ENCODE results near the gene OR52L1.
"Not testable (repeated sequence)": the region's sequence is repeated elsewhere in the genome, so short reads cannot be mapped to it uniquely, and the experiment has no call there.

The OR52L1 gene

DNA sequence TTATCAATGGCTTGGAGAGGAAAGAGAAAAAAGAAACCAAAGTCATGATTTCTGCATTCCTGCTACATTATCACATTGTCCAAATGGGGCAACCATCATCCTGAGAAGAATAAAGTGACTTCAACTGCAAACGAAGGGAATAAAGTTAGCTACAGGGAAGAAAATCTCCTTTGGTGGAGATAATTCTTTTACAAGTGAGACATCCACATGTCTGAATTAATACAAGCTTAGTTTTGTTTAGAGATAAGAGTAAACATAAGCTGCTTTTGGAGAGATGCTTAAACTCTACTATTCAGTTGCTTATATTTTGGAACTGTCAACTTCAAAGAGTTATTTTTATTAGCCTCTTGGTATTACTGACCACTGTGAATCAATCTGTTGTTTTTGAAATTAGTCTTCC, at the start of gene OR52L1:
OR52L1 (minus strand) TSS at position 101 of the 400 bp plus-strand sequence; CDS start at position 46, 55 bp downstream.
- no peak for DNase-seq (ENCODE audit: low read depth in 2 of 2)

DNA sequence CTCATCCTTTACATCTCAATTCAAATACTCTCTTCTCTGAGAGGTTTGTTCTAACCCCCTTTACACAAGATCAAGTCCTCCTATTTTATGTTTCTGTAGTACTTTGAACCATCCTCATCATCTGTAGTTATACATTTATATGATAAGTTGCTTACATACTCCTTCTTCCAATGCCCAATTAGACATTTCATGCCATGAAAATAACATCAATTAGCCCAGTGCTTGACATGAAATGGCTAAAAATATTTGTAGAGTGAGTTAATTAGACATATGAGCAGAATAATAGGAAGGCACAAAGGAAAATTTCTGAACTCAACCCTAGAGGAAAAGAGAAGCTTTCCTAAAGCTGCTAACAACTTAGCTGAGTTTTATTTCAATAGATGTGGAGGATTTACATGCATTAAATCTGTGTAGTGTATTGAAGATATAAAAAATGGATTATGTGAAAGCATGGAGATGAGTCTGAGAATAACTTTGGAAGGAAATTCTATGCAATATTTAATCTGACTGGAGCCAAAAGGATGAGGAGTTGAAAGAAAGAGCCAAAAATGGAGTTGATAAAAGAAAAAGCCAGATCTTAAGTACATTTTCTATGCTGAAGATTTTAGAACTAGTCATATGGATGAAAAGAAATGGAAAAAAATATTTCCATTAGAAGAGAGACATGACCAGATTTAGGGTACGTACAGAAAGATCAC, 44.1 kb upstream of the OR52L1 start, which contains the start of gene OR56A1:
OR56A1 (minus strand) TSS at position 51 of the 698 bp plus-strand sequence. CDS start 3,066 bp downstream, outside the sequence.
- DNase-seq (ENCODE audit: low read depth in 2 of 2), result no peak

GRCh38 chr11:6027501-6027900, 40.7 kb upstream of the OR52L1 start:
- no peak for DNase-seq (ENCODE audit: low read depth in 2 of 2)

DNA sequence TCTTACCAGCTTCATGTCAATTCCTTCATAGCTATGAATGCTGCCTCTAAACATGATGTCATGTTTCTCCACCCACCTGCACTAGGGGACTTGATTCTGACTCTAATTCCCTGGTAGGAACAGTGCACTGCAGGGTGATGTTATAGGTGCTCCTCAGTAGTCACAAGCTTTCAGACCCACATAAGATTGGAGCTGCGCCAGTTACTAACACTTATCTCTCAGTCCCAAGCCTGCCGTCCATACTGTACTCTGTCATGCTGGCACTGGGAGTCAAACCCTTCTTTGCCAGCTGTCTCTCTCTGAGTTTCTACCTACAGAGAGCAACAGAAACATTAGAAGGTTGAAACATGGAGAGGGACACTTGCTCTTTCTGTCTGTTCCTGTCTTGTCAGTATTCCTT, 38.3 kb upstream of the OR52L1 start:
- no peak for DNase-seq (ENCODE audit: low read depth in 2 of 2)

DNA sequence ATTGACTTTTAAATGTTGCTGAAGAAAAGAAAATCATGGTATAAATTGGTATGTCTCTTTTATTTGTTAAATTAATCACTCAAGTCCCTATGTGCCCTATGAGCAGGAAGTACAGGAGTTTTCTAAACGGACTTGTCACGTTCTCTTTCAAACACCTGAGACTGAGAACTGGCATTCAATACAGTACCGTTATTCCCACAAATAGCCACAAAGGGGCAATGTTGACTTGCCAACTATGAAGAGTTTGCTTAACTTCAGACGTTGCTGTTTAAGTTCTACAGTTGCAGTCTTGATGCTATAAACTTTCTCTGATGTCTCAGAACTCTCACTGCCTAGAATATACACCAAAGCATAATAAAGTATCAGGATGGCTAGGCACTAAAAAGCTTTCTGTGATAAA, 36.2 kb upstream of the OR52L1 start:
- no peak for DNase-seq (ENCODE audit: low read depth in 2 of 2)

GRCh38 chr11:6013042-6013441, 26.3 kb upstream of the OR52L1 start:
- DNase-seq (ENCODE audit: low read depth in 2 of 2), result no peak

DNA sequence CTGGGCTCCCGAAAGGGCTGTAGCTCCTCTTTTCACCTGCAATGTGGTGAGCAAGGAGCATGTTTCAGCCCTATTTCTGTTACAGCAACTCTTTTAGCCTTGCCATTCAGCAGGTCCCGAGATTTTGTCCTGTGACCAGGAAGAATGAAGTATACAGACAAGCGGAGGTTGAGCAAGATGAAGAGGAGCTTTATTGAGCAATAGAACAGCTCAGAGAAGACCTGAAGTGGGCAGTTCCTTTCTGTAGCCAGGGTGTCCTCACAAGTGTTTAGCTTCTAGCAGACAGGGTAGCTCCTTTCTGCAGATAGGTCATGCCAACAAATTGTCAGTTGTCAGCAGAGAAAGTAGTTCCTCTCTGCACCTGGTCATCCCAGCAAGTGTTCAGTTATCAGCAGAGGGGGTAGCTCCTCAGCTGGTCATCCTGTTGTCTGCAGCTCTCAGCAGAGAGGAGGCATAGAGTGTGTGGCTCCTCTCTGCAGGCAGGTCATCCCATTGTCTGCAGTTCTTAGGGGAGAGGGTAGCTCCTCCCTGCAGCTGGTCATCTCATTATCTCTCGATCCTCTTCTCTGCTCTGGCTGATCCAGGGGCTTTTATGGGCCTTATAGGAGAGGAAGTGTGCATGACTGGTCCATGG, 25.4 kb upstream of the OR52L1 start:
- no peak for DNase-seq (ENCODE audit: low read depth in 2 of 2)

DNA sequence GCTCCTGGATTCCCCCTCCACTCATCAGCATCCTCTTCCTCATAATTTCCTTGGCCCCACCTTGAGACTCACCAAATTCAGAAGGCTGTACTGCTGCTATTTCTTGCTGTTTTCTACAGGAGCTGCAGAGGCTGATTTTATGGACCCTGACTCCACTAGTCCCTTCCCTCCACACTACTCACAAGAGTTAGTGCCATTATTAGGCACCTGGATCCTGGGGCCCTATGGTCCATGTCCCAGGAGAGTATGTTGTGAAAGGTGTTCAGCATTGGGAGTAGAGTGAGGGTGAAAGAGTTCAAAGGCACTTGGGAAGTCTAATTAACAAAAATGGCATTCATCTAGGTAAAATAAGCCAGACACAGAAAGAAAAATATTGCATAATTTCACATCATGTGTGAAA, 20.1 kb upstream of the OR52L1 start, which contains the start of gene OR56A4:
OR56A4 (minus strand) TSS at position 101 of the 400 bp plus-strand sequence. CDS start 3,954 bp downstream, outside the sequence.
- no peak for DNase-seq (ENCODE audit: low read depth in 2 of 2)

- no peak for DNase-seq (ENCODE audit: low read depth in 2 of 2)
Observed at GRCh38 chr11:6006395-6006794, 19.6 kb upstream of the OR52L1 start.

DNA sequence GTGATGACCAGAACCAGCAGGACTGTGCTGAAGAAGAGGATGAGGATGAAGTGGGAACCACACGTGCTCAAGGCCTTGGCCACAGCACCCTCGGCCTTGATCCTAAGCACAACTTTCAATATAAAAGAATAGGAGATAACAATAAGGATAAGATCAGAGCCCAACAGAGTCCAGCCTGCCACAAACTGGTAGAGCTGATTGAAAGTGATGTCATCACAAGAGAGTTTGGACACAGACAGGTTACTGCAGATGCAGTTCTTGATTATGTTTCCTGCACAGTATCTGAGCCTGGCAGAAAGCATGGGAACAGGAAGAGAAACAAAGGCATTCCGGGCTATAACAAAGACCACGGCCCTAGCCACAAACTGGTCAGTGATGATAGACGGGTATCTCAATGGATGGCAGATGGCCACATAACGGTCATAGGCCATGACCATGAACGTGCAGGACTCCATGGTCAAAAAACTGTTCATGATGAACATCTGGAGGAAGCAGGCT, 15.5 kb upstream of the OR52L1 start:
- DNase-seq (ENCODE audit: low read depth in 2 of 2), result no peak

GRCh38 chr11:5994791-5995190, 8.0 kb upstream of the OR52L1 start:
- no peak for DNase-seq (ENCODE audit: low read depth in 2 of 2)

- DNase-seq (ENCODE audit: low read depth in 2 of 2), result no peak
Observed at GRCh38 chr11:5992604-5993251, 5.9 kb upstream of the OR52L1 start.

DNA sequence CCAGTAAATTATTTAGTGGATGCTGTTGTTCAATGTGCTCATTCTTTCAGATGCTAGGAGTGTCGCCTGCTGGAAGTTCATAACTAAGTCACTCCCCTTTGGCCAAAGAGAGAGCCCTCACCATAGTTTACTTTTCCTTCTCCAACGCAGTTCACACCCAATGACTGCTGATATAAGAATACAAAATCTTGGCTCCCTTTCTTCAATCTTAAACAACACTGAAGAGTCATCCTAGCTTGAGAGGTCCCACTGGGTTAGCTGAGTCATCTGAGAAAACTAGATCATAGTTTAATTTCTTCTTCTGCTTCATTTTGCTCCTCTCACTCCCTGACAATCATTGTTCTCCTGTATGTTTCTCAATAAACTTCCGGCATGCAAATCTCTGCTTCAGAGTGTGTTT, 5.4 kb upstream of the OR52L1 start:
- DNase-seq (ENCODE audit: low read depth in 2 of 2), result no peak

DNA sequence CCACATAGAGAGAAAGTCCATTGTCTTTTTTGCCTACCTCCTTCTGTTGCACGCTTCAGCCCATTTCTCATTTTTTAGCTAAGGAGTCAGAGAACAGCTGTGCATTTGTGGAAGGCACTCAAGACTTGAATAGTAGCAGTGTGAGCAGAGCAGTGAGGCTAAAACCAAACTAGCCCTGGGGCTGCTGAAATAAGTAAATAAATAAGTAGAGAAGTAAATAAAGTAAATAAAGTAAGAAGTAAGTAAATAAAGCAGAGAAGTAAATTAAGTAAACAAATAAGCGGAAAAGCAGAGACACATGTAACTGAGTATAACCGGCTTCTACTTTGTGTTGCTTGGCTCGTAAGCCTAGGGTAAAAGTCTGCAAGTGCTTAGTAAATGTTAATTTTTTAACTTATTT, 2.4 kb upstream of the OR52L1 start:
- DNase-seq (ENCODE audit: low read depth in 2 of 2), result no peak

- no peak for DNase-seq (ENCODE audit: low read depth in 2 of 2)
Observed at GRCh38 chr11:5983443-5983842, 3.3 kb downstream of the OR52L1 start.

DNA sequence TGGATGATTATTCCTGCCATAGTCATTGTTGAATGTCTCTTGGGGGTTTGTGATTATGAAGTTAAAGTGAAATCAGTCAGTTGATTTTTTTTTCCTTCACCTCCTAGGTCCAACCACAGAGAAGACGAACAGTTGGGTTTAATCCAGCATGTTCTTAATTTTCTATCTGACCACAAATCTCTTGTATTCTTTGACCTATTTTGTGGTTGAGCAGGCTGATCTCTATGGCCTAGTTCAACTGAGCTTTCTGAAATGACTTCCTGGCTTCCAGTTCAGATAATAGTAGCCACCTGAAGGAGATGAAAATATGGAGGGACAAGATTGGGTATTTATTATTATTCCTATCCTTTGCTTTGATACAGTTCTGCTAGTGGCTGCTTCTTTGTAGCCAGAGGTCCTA, 13.3 kb downstream of the OR52L1 start:
- no peak for DNase-seq (ENCODE audit: low read depth in 2 of 2)

GRCh38 chr11:5968394-5968793, 18.4 kb downstream of the OR52L1 start, which contains the start of gene OR56A5:
Gene OR56A5, minus strand, starts transcription at chr11:5968494. Its CDS starts 0 bp downstream, at chr11:5968494.
- no peak for DNase-seq (ENCODE audit: low read depth in 2 of 2)

DNA sequence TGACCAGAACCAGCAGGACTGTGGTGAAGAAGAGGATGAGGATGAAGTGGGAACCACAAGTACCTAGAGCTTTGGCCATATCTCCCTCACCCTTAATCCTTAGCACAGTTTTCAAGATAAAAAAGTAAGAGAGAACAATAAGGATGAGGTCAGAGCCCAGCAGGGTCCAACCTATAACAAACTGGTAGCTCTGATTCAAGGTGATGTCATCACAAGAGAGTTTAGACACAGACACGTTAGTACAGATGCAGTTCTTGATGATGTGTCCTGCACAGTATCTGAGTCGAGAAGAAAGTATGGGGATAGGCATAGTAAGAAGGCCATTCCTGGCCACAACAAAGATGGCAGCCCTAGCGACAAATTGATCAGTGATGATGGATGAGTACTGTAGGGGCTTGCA, 19.1 kb downstream of the OR52L1 start:
- no peak for DNase-seq (ENCODE audit: low read depth in 2 of 2)

- no peak for DNase-seq (ENCODE audit: low read depth in 2 of 2)
Observed at GRCh38 chr11:5966958-5967357, 19.8 kb downstream of the OR52L1 start.

- not testable (repeated sequence) for DNase-seq (ENCODE audit: low read depth in 2 of 2)
Observed at GRCh38 chr11:5960704-5961320, 26.0 kb downstream of the OR52L1 start.

DNA sequence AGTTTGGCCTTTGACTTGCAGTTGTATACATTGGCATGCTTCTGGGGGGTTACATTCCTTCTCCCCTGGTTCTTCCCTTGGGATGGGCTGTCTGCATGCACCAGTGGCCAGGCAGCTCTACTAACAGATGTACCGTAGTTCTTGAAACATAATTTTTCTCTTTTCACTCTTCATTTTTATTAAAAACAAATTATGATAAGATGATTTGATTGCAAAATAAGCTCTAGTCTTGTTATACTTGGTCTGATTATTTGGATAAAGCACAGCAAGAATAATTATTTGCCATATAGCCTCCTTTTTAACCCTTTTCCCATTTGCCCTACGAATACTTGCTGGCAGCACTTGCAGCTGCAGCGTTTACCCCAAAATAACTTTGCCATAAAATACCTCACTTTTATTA, 31.2 kb downstream of the OR52L1 start:
- DNase-seq (ENCODE audit: low read depth in 2 of 2), result no peak

DNA sequence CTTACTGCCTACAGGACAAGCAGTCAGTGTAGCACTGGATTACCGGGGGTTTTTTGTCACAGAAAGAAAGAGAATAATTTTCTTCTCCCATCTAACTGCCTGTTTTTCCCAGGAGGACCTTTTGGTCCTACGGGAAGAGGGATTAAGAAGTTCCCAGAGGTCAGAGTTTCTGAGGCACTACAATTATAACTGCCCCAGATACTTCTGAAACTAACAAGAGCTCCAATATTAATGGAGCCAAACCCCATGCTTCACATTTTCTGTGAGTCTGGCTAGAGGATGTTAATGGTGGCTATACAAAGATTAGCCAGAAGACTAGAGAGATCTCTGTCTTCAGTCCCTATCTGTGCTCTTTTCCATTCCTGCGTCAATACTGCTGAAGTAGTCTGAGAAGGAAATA, 44.8 kb downstream of the OR52L1 start, which contains the start of gene OR56A3:
OR56A3 (plus strand) TSS at position 301 of the 400 bp plus-strand sequence. CDS start 5,096 bp downstream, outside the sequence.
- DNase-seq (ENCODE audit: low read depth in 2 of 2), result no peak

Measured in stimulated activated CD8-positive, alpha-beta memory T cell treated with anti-CD3 and anti-CD28 coated beads, Interleukin-7, amount 100 ng/mL, for 4 hours (primary cell).